ENCODE data around the gene MRPL49.
A peak's percentile ranks its signal among the peaks of the same experiment; 100 is the strongest.
"Not testable (repeated sequence)": the region's sequence is repeated elsewhere in the genome, so short reads cannot be mapped to it uniquely, and the experiment has no call there.

The MRPL49 gene

DNA sequence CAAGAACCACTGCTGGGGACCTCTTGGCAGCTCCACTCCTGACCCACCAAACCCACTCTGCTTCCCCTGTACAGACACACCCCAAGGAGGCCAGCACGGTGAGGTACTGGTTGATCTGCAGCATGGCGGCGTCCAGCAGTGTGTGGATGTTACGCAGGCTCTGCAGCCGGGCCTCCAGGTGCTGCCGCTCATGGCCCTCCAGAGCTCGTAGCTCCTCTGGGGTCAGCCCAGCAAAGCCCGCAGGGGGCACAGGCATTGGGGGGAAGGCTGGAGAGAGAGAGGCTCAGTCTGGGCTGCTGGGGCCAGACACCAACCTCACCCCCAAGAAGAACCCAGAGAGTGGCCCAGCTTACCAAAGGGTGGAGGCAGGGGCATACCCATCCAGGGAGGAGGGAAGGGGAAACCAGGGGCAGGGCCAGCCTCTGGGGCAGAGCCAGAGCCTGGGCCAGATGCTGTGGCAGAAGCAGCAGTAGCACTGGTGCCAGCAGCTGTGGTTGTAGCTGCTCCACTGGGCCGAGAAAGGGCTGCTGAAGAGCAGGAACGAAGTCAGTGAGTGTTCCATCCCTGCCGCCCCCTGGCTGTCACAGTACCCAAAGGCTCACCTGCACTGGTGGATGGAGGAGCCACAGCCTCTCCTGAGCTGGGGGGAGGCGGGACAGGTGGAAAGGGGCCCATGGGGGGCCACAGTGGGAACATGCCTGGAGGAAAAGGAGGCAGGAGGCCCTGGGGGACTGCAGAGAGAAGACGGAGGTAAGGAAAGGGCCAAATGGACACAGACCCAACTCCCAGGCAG is 7.7 kb downstream of the MRPL49 start:
- DNase-seq = peak in 3 of 10 donors; percentile 46 to 78 (median 69)
- intact Hi-C loops (cut with DNase I) = no loop called here

DNA sequence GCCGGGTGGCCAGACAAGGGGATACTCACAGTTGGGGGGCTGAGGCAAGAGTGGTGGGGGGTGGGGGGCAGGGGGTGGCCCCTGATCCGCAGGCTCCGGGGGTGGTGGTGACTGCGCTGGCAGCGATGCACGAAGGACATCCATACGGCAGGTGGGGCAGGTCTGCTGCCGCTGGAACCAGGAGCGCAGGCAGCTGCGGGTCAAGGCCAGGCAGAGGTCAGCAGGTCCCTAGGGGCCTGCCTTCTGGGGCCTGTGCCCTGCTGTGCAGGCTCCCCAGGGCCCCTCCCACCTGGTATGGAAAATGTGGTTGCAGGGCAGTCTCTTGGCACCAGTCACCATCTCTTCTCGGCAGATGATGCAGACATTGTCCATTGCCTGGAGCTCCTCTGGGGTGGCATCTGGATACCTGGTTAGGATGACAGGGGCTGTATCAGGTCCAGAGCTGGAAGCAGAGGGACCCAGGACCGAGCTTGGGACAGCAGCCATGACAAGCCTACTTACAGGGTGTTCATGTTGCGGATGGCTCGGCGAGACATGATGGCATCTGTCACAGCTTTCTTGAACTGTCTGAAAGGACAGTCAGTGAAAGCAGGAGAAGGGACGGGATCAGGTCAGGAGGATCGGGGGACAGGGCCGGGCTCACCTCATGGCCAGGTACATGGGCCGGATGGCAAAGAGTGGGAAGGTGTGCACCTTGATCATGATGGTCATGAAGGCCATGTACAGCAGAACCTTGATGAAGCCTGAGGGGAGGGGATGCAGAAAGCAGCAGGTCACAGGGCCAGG is 8.7 kb downstream of the MRPL49 start:
- intact Hi-C loops (cut with DNase I) = no loop called here
- DNase-seq = peak in 3 of 10 donors; percentile 57 to 64 (median 61)

DNA sequence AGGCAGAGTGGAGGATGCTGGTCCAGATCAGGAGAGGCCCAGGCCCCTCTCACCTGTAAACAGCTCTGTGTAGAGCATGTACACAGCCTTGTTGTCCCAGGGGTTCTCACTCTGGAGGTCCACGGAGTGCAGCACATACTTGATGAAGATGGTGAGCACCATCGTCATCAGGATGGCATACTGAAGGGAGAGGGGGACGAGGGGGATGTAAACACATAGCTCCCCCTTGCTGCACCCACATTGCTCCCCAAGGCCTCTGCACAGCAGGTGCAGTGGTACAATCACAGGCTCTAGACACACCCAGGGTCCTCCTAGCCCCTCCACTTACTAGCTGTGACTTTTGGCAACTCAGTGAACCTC is 9.3 kb downstream of the MRPL49 start:
- DNase-seq = peak in 2 of 10 donors; percentile 7 to 24

DNA sequence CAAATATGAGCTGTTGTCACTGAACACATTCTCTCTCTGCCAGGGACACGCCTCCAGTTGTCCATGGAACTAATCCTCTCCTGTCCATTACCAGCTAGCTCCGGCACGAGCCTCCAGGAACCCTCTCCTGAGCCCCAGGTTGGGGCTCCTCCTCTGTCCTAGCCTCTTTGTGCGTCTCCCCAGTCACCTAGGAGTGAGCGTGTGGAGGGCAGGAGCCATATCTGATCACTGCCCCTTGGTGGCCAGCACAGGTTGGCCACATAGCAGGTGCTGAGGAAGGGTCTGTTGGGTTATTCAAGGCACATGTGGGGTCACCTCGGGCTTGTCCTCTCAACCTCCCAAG is 9.7 kb downstream of the MRPL49 start:
- intact Hi-C loops (cut with DNase I) = no loop called here
- peak in 1 of 10 donors; percentile 52 for DNase-seq

More for the DNA sequence above, 9.3 kb downstream of the MRPL49 start:
- intact Hi-C loops (cut with DNase I) = no loop called here

DNA sequence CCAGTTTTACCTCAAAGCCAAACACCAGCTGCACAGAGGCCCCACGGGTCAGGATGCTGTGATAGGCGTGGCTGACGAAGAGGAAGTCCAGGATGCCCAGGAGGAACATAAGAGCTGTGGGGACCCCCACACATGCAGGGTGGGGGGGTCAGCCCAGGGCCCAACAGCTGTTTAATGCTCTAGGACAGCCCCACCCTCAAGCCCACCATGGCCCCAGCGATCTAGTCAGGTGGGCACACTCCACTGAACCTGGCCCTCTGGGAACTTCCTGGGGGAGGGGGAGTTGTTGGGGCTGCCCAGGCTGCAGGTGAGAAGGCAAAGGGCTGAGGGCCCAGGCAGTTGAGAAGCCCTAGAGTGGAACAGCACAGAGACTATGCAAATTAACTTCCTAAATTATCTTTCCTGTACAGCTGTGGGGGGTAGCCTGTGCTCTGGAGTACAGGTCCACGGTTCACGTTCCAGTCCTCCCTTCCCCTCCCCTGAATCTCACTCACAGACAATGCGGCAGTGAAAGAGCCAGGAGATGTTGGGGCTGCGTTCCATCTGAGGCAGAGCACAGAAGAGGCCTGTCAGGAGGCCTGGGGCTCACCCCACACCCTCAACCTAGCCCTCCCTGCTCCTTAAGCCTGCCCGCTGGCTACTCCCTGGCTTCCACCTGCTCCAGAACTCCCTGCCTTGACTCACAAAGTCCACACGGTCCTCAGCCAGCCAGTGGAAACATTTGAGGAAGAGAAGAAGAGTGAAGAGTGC is 10.3 kb downstream of the MRPL49 start:
- intact Hi-C loops (cut with DNase I) = no loop called here
- DNase-seq = peak in 1 of 10 donors; percentile 52

DNA sequence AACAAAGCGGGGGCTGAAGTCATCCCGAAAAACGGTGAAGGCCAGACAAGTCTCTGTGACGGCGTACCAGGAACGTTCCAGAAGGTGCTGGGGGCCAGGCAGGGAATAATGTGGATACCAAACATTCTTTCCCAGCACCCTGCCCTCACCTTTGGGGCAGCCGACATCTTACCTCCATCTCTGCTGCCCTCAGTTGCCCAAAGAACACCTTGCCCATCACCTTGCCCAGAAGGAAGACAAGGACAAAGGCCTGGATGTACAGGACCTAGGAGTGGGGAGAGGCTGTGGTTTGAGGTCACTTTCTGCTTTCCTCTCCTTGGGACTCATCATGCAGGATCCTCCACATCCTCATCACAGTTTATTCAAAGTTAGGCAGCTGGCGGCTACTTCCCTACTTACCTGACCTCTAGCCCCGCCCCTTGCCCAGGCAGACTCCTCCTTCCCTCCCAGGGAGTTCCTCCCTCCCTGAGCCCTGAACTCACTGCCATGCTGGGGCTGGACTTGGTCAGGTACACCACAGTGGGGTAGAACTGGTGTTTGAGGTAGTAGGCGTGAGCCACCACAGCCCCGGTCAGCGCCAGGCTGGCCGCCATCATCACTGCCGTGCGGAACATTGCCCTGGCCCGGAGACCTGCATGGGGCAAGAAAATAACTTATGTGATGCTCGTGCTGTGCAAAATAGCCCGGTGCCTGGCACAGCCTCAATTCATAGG is 11.0 kb downstream of the MRPL49 start:
- intact Hi-C loops (cut with DNase I) = no loop called here
- DNase-seq = peak in 2 of 10 donors; percentile 57 to 79

DNA sequence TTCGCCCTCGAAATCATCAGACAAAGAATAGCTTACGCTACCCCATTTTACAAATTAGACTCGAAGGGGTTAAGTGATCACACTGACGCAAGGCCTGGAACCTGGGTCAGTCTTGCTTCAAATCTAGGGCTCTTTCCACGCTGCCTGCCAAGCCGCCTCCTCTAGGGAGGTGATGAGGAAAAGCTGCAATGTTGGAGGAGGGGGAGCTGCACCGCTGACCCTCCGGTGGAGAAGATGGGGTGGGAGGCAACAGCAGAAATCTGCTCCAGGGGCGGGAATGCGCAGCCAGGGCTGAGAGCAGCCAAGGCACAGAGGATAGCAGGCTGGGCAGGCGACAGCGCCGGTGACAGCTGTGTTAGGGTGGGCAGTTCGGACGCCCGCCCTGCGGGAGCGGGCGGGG is 11.6 kb downstream of the MRPL49 start:
- intact Hi-C loops (cut with DNase I) = no loop called here
- peak in 3 of 10 donors; percentile 60 to 79 (median 63) for DNase-seq

DNA sequence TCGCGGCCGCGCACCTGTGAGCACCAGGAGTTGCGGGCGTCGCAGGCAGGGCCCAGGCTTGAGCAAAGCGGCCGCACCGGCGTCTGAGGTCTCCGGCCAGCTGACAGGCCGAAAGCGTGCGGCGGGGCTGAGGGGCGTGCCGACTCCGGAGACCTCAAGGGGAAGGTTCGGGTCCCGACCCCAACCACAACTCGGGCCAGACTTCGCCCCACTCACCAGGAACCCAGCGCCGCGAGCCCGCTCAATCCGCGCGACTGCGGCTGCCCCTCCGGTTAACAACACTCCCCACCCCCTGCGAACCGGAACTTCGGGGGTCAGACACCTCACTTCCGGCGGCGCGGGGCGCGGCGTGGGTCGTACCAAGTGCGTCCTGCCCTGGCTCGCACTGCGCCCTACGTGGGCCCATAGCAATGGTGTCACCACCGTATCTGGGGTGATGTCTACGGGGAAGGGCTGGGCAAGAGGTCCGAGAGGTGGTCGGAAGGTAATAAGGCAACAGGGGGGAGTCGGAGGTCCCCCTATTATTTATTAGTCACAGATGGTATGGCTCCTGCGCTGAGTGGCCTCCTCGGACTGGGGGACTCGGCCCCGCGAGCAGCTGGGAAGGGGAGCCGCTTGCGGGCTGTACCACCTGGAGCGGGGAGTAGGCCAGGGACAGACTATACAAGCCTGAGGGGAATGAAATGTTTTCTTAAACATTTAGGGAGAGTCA is 12.3 kb downstream of the MRPL49 start, which contains the start of gene SYVN1:
Gene SYVN1 (minus strand): TSS at position 280 of the 712 bp plus-strand sequence. CDS start 918 bp downstream, outside the sequence.
- intact Hi-C loops (cut with DNase I) = no loop called here
- peak; percentile 90 to 99 (median 92) for DNase-seq

DNA sequence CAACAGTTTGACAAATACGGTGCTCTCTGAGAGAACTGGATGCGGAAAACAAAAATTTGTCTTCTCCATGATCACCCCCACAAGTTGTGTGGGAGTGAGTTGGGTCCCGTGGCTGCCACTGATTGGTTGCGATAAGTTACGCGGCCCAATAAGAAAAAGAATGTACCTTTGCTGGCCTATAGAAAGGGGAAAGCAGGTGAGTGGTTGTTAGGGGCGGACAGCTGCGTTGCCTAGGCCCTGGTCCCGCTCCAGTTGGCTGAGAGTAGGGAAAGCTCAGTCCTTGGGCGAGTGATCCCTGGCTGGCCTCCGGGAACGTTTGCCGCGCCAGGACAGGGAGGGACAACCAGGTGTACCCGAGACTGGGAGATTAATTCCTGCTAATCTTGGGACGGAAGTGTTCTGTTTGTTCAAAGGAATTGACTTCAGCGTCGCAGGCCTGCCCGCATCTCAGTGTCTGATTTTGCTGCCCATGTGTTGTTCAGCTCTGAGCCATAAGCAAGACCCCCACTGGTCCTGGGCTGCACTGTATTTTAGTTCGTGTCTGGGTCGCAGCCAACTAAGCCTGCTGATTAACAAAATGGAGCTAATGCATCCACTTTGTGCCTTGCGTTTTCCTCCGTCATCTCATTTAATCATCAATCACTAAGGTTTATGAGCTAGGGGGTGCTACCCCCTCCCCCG is 13.0 kb downstream of the MRPL49 start:
- intact Hi-C loops (cut with DNase I) = loop anchor here (5.0 kb wide), 1 partner anchor 52 kb away; no protein-coding TSS in a partner anchor
- peak; percentile 57 to 97 (median 82) for DNase-seq

DNA sequence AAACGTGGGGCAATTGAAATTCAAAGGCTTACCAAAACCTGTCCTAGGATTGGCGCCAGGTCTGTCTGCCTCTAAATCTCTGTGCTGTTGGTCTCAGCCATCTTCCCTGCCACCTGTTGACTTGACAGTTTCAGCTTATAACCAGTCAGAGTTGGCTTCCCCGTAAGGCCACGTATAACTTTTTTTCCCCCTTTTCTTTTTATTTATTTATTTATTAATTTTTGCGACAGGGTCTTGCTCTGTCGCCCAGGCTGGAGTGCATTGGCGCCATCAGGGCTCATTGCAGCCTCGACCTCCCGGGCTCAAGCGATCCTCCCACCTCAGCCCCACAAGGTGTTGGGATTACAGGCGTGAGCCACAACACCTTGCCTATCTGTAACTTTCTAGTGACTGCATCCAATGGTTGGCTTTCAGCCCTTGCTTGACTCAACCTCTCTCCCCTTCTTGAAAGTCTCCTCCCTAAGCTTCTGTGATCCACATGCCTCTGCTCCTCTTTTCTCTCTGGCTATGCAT is 13.6 kb downstream of the MRPL49 start:
- intact Hi-C loops (cut with DNase I) = loop anchor here (5.0 kb wide), 1 partner anchor 52 kb away; no protein-coding TSS in a partner anchor
- peak in 3 of 10 donors; percentile 22 to 37 (median 24) for DNase-seq

DNA sequence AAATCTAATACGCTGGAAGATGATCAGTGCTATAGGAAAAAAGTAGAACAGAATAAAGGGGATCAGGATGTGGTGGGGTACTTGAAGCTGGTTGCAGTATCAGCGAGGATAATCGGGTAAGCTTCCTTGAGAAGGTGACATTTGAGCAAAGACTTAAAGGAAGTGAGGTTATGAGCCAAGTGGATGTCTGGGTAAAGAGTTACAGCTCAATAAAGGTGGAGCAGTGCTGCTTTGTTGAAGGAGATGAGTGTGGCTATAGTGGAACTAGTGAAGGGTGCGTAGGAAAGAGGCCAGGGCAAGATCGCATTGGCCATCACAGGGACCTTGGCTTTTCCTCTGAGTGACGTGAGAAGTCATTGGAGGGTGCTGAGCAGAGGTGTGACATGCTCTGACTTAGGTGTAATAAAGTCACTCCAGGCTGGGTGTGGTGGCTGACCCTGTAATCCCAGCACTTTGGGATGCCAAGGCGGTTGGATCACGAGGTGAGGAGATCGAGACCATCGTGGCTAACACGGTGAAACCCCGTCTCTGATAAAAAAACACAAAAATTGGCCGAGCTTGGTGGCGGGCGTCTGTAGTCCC is 14.5 kb downstream of the MRPL49 start:
- DNase-seq = peak in 2 of 10 donors; percentile 27 to 31
- intact Hi-C loops (cut with DNase I) = loop anchor here (5.0 kb wide), 1 partner anchor 51 kb away; no protein-coding TSS in a partner anchor

DNA sequence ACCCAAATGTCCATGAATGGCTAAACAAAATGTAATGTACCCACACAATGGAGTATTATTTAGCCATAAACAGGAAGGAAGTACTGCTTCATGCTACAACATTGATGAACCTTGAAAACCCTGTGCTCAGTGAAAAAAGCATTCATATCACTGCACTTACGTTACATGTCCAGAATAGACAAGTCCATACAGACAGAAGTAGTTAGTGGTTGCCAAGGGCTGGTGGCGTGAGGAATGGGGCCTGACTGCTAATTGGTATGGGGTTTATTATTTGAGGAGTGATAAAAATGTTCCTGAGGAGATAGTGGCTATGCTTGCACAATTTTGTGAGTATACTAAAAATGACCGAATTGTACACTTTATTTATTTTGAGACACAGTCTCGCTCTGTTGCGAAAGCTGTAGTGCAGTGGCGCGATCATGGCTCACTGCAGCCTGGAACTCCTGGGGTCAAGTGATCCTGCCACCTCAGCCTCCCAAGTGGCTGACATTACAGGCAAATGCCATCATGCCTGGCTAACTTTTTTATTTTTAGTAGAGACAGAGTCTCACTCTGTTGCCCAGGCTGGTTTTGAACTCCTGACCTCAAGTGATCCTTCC is 19.9 kb downstream of the MRPL49 start:
- intact Hi-C loops (cut with DNase I) = no loop called here
- DNase-seq = peak in 2 of 10 donors; percentile 21 to 35

DNA sequence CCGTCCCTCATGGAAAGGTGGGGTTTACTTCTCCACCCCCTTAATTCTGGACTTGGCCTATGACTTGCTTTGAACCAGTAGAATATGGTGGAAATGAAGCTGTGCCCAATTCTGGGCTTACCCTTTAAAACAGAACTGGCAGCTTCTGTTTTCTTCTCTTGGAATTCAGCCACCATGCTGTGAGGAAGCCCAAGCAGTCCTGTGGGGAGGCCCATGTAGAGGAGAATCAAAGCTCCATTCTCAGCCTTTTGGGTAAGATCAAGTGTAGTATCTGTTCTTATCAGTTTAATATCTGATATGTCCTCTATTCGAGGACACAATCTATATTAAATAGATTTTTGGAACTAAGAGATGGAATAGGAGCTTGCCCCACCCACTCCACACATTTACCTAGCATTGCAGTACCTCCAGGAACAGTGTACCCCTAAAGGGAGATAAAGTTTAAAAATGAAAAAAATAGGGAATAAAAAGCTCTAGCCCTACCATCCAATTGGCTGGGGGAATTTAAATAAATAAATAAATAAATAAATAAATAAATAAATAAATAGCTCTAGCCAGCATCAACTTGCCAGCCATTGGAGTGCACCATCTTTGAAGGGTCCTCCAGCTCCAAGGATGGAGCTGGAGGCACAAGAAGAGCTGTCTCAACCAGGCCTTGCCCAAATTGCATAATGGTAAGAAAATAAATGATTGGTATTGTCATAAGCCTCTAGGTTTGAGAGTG is 25.4 kb downstream of the MRPL49 start:
- peak in 1 of 10 donors; percentile 2 for DNase-seq
- intact Hi-C loops (cut with DNase I) = no loop called here

DNA sequence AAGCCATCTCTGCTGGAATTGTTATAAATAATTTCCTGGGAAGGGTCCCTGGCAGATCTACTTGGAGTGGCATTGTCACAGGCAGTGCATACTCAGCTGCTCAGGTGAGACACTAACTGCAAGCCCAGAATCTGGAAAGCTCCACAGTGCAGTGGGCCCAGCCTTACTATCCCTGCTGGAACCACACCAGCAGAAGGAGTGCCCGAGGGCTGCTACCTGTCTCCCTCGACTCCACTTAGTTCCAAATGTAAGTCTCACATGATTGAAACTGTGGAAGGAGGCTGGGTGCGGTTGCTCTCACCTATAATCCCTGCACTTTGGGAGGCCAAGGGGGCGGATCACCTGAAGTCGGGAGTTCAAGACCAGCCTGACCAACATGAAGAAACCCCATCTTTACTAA is 26.5 kb downstream of the MRPL49 start:
- peak in 1 of 10 donors; percentile 59 for DNase-seq
- intact Hi-C loops (cut with DNase I) = no loop called here

DNA sequence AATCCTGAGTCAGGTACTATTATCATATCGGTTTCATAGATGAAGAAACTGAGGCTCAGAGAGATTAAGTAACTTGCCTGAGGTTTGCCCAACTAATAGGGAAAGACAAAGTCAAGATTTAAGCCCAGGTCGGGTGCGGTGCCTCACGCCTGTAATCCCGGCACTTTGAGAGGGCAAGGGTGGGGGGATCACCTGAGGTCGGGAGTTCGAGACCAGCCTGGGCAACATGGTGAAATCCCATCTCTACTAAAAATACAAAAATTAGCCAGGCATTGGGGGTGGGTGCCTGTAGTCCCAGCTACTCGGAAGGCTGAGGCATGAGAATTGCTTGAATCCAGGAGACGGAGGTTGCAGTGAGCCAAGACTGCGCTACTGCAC is 28.0 kb downstream of the MRPL49 start:
- intact Hi-C loops (cut with DNase I) = not testable (repeated sequence)
- peak in 1 of 10 donors; percentile 54 for DNase-seq

DNA sequence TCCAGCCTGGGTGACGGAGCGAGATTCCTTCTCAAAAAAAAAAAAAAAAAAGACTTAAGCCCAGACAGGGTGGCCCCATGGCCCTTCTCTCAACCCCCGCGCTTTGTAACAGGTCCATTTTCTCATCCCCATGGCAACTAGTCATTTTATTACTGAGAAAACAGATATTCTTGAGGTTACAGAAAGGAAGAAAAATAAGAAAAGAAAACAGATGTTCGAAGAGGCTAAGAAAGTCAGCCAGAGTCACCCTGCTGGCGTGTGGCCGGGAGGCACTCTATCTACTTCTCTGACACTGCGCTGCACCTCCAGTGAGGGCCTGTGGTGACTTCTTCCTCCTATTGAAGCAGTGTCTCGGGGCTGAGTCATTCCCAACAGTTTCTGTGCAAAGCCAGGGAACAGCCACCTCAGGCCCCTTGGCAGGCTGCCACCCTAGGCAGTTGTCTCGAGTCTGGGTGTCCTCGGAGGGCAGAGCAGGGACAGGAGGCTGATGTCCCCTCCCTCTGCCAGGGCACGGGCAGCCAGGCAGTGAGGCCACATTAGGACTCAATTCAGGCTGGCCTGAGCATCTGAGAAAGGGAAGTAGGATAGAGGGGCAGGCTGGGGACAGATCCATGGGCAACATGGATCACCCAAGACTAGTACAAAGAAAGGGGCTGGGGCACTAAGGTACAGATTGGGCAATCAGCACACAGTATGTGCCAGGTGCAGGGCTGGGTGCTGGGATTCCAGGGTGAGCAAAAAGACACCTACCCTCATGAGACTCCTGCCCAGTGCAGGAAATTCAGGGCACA is 28.6 kb downstream of the MRPL49 start:
- DNase-seq = peak in 9 of 10 donors; percentile 36 to 92 (median 60)
- intact Hi-C loops (cut with DNase I) = no loop called here
